Fibroblast of villous mesenchyme (primary cell): ENCODE measurements around the gene GPX2. TPM values are rescaled to one million over a fixed set of nuclear protein-coding genes. Genes with fewer than 3 reads are reported as not detected.

ENCODE experiments used
- DNase-seq: peaks from one replicate; pipeline ENCODE4 v3.0.0-alpha.2; 2010; ENCODE audit warnings: low read depth
- H3K4me3 ChIP-seq: 2 replicates; pipeline ENCODE4 v1.5.1; 2011; ENCODE audit warnings: low read depth, mild to moderate bottlenecking, low read length
- total RNA-seq: library from RNA; depleted of rRNA; stranded (reverse); fragments of >200 nt; gene quantifications from 2 replicates; pipeline ENCODE4 v1.2.3, GENCODE V29; 2012
- TF ChIP-seq, protein P1 (sequence below): IDR thresholded peaks from 2 replicates; pipeline ENCODE4 v1.5.1; 2012; ENCODE audit warnings: low read depth, mild to moderate bottlenecking, low read length; ENCODE audit not compliant: insufficient read depth

Gene GPX2
- total RNA-seq, 1 donor = not detected

DNA sequence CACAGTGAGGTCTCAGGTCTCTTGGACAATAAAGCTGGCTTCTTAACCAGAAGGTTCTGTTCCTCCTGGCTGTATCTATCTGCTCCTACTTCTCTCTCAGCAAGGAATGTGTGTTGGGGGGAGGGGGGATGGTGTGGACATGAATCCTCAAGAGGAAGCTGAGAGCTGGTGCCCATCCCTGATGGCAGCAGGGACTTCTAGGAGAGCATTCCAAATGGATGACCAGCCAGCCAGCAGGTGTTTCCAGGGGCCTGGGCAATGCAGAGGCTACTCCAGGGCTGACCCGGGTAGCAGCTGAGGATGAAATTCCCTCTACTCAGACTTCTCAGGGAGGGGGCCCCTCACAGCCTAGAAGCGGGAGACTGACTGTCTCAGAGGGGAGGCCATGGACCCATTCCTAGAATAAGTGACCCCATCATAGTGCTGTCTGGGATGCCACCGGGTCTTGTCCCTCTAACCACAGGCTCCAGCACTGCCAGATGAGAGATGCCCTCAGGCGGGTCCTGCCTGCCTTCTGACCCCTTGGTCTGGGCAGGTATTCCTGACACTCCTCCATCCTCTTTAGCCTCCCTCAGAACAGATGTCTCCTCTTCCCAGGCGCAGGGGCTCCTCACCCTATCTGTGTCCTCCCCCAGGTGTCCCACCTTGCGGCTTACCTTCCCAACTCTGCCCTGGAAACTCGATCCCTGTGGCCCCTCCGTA, 28.4 kb upstream of the GPX2 start:
- TF ChIP-seq, protein P1, sequence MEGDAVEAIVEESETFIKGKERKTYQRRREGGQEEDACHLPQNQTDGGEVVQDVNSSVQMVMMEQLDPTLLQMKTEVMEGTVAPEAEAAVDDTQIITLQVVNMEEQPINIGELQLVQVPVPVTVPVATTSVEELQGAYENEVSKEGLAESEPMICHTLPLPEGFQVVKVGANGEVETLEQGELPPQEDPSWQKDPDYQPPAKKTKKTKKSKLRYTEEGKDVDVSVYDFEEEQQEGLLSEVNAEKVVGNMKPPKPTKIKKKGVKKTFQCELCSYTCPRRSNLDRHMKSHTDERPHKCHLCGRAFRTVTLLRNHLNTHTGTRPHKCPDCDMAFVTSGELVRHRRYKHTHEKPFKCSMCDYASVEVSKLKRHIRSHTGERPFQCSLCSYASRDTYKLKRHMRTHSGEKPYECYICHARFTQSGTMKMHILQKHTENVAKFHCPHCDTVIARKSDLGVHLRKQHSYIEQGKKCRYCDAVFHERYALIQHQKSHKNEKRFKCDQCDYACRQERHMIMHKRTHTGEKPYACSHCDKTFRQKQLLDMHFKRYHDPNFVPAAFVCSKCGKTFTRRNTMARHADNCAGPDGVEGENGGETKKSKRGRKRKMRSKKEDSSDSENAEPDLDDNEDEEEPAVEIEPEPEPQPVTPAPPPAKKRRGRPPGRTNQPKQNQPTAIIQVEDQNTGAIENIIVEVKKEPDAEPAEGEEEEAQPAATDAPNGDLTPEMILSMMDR = no peak
- H3K4me3 ChIP-seq = peak overlapping the region; percentile 65
- no peak for DNase-seq

DNA sequence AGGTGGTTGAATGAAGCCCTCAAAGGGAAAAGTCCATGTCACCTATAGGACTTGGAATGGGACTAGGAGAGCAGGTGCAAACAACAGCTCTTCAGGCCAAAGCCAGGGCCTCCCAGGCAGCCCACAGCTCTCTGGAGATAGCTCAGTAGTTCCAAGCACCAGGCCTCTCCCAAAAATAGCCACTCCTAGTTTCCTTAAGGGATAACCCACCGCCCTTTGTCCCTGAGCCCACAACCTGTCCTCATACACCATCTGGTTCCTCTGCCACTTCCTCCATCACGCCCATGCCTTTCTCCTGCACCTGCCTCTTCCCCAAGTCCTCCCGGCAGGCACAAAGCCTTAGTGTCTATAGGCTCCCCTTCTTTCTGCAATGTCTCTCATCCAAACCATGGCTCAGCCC, 27.5 kb upstream of the GPX2 start:
- no peak for DNase-seq
- no peak overlapping the region for H3K4me3 ChIP-seq
- TF ChIP-seq, protein P1 = no peak

DNA sequence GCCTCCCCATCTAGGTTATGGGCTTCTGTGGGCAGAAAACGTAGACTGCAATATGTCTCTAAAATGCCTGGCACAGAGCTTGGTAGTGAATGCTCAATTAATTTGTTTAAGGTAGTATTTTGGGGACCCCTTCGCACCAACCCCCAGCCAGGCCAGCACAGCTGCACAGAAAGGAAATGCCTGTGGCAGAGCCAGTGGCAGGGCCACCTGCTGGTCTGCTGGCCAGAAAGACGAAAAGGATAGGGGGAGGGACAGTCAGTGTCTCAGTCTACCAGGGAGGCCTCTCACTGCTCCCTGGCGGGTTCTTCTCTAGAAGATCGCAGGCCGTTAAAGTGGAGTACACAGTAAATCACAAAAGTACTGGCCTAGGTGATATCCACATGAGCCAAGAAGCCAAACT, 26.1 kb upstream of the GPX2 start:
- no peak for DNase-seq
- TF ChIP-seq, protein P1 = no peak

DNA sequence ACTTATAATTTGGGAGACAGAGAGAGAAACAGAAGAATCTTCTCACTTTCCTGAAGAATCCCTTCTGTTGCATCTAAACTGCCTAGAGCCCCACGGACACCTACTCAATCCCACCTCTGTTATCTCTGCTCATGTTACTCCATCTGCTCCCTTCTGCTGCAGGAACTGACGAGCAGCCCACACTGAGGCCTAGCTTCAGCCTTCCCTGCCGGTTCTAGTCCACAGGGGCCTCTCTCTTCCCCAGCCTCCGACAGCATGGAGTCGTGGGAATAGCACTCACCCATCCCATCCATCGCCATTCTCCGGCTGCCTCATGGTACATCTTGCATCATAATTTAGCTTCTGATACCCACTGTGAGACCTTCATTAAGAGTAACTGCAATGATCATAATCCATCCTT, 25.6 kb upstream of the GPX2 start:
- no peak for DNase-seq
- no peak overlapping the region for H3K4me3 ChIP-seq
- TF ChIP-seq, protein P1 = no peak

More for the DNA sequence above, 26.1 kb upstream of the GPX2 start:
- H3K4me3 ChIP-seq = no peak overlapping the region

DNA sequence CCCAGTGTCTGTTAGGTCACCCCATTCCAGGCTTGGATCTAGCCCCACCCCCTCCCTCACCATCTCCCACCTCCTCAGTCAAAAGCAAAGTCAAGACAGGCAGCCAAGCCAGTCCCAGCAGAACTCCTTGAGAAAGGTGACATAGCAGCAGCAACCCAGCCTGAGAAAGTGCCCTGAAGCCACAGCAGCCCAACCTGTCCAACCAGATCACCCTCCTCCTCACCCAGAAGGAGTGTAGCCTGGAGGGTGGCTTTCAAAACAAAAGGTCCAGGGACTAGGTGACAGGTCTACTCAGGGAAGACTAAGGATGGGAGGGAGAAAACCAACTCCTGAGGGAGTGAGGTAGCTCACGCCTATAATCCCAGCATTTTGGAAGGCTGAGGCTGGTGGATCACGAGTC, 24.4 kb upstream of the GPX2 start:
- H3K4me3 ChIP-seq = no peak overlapping the region
- TF ChIP-seq, protein P1 = no peak
- no peak for DNase-seq

DNA sequence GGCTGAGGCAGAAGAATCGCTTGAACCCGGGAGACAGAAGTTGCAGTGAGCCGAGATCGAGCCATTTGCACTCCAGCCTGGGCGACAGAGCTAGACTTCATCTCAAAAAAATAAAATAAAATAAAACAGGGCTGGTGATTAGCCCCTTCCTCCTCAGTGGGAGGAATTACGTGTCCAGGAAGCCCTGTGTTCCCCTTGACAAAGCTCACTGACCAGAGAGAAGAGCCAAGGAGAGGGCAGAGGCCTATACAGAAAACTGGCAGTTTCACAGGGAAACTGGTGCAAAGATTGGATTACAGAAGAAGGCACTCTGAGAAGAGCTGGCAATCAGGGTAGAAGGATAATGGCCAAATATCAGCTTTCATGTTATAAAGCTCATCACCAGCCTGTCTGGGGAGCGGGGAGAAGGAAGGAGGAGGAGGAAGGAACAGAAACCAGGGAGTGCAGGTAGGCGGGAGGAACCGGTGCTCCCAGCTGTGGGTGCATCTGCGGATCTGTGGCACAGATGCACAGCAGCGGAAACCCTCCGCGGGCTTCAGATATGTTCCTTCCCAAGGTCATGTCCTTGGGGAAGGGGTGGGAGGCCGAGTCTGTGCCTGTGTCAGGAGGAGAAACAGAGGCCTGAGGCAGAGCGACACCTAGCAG, 22.9 kb upstream of the GPX2 start:
- TF ChIP-seq, protein P1 = no peak
- no peak for DNase-seq
- no peak overlapping the region for H3K4me3 ChIP-seq
